K562 (cell line): ENCODE data around the gene NLGN2. TPM values are rescaled to one million over a fixed set of nuclear protein-coding genes. Genes with fewer than 3 reads are reported as not detected.

Source experiments
- CBX3 ChIP-seq, 2 experiments: IDR thresholded peaks; 1 replicate in 1 of 2; 2 replicates in 1 of 2; pipeline ENCODE4 v1.6.1; 2012; ENCODE audit warnings: inconsistent platforms in 2 of 2, low read length in 2 of 2, borderline replicate concordance in 1 of 2, control low read depth in 1 of 2
- CXXC5 ChIP-seq: fragments of 250-450 bp; sonication (Bioruptor Pico); IDR thresholded peaks from 2 replicates; pipeline ENCODE4 v1.8.0; 2022; ENCODE audit warnings: inconsistent platforms, mild to moderate bottlenecking, moderate library complexity
- EGR1 ChIP-seq: fragments of 450-650 bp; conservative IDR thresholded peaks from 2 replicates; pipeline ENCODE4 v1.6.1; 2017; ENCODE audit warnings: mild to moderate bottlenecking
- KDM1A ChIP-seq, 2 experiments: fragments of 450-650 bp; IDR thresholded peaks; 2 replicates each; pipeline ENCODE4 v1.6.1; 2016; ENCODE audit warnings: mild to moderate bottlenecking in 2 of 2
- MCM5 ChIP-seq: fragments of 450-650 bp; IDR thresholded peaks from 2 replicates; pipeline ENCODE4 v1.6.1; 2016; ENCODE audit warnings: low read depth
- MIER1 ChIP-seq: fragments of 450-650 bp; IDR thresholded peaks from 2 replicates; pipeline ENCODE4 v1.6.1; 2016; ENCODE audit warnings: antibody characterized with exemption, mild to moderate bottlenecking, low read depth
- MYC ChIP-seq, 2 experiments: fragments of 250-450 bp in 1 of 2; sonication (Bioruptor Pico) in 1 of 2; IDR thresholded peaks; 2 replicates each; pipeline versions ENCODE4 v1.5.1 to v1.6.1; 2012 to 2021; ENCODE audit warnings: low read depth in 2 of 2, borderline replicate concordance in 1 of 2, improper control_type of control experiment in 1 of 2, low read length in 1 of 2, mild to moderate bottlenecking in 1 of 2, moderate library complexity in 1 of 2
- NCOA6 ChIP-seq: fragments of 450-650 bp; IDR thresholded peaks from 2 replicates; pipeline ENCODE4 v1.6.1; 2017; ENCODE audit warnings: mild to moderate bottlenecking
- PHF21A ChIP-seq: fragments of 450-650 bp; IDR thresholded peaks from 2 replicates; pipeline ENCODE4 v1.6.1; 2017; ENCODE audit warnings: low read depth, borderline replicate concordance
- PKNOX1 ChIP-seq: fragments of 450-650 bp; IDR thresholded peaks from 2 replicates; pipeline ENCODE4 v1.6.1; 2016
- POLR2G ChIP-seq: fragments of 200-400 bp; formaldehyde crosslinking; IDR thresholded peaks from 2 replicates; pipeline ENCODE4 v1.6.1; 2017; ENCODE audit warnings: low read depth, mild to moderate bottlenecking, antibody characterized with exemption, low read length, moderate library complexity
- SMAD4 ChIP-seq: fragments of 250-450 bp; sonication (Bioruptor Pico); conservative IDR thresholded peaks from 2 replicates; pipeline ENCODE4 v1.8.0; 2021; ENCODE audit warnings: inconsistent platforms, mild to moderate bottlenecking, moderate library complexity
- SREBF2 ChIP-seq: sonication (generic); formaldehyde crosslinking; IDR thresholded peaks from 2 replicates; pipeline ENCODE4 v1.4.0; 2020; ENCODE audit warnings: mild to moderate bottlenecking, missing genetic modification reagents
- ZEB2 ChIP-seq: fragments of 450-650 bp; IDR thresholded peaks from 2 replicates; pipeline ENCODE4 v1.6.1; 2016
- ZNF431 ChIP-seq: sonication (generic); formaldehyde crosslinking; IDR thresholded peaks from 2 replicates; pipeline ENCODE4 v1.8.0; 2022; ENCODE audit warnings: mild to moderate bottlenecking, missing genetic modification reagents
- ZNF561 ChIP-seq: fragments of 450-650 bp; formaldehyde crosslinking; conservative IDR thresholded peaks from 2 replicates; pipeline ENCODE4 v1.4.0; 2020; ENCODE audit warnings: mild to moderate bottlenecking, moderate library complexity
- polyA plus RNA-seq, 8 experiments: library from polyadenylated mRNA; depleted of rRNA in 4 of 8; stranded (reverse) in 5 of 8; unstranded in 3 of 8; fragments of >200 nt; fragmentation: Nextera tagmentation in 2 of 8; fragmentation: Illumina TruSeq in 1 of 8; extraction: Ambion mirVana in 2 of 8; extraction: Trizol in 1 of 8; gene quantifications; 2 replicates each; pipeline versions ENCODE4 v1.2.1 to v1.2.3, GENCODE V29; 2011 to 2014; ENCODE audit warnings: inconsistent platforms in 1 of 8, missing spikeins in 1 of 8
- total RNA-seq, 7 experiments: library from RNA; depleted of rRNA in 6 of 7; stranded (reverse); fragments of >200 nt in 6 of 7; fragmentation: Illumina TruSeq in 2 of 7; extraction: Trizol in 2 of 7; gene quantifications; 2 replicates each; pipeline versions ENCODE4 v1.2.1 to v1.2.3, GENCODE V29; 2011 to 2021; ENCODE audit warnings: low replicate concordance in 1 of 7
- TF ChIP-seq, protein P1 (sequence below): fragments of 450-650 bp; IDR thresholded peaks from 2 replicates; pipeline ENCODE4 v1.6.1; 2018; ENCODE audit not compliant: partially characterized antibody
- TF ChIP-seq, protein P2 (sequence below): sonication (generic); formaldehyde crosslinking; IDR thresholded peaks from 2 replicates; pipeline ENCODE4 v1.8.0; 2022; ENCODE audit warnings: mild to moderate bottlenecking, missing genetic modification reagents
- TF ChIP-seq, protein P3 (sequence below): fragments of 250-450 bp; sonication (Bioruptor Pico); IDR thresholded peaks from 2 replicates; pipeline ENCODE4 v1.8.0; 2021; ENCODE audit warnings: moderate library complexity, mild to moderate bottlenecking, inconsistent platforms

NLGN2 gene
- total and polyA plus RNA-seq, 9 of the 15 experiments (the other 6 are each of a cell fraction or from before 2014, with no cell fraction given): 0.11 to 7.8 (median 0.77) TPM

DNA sequence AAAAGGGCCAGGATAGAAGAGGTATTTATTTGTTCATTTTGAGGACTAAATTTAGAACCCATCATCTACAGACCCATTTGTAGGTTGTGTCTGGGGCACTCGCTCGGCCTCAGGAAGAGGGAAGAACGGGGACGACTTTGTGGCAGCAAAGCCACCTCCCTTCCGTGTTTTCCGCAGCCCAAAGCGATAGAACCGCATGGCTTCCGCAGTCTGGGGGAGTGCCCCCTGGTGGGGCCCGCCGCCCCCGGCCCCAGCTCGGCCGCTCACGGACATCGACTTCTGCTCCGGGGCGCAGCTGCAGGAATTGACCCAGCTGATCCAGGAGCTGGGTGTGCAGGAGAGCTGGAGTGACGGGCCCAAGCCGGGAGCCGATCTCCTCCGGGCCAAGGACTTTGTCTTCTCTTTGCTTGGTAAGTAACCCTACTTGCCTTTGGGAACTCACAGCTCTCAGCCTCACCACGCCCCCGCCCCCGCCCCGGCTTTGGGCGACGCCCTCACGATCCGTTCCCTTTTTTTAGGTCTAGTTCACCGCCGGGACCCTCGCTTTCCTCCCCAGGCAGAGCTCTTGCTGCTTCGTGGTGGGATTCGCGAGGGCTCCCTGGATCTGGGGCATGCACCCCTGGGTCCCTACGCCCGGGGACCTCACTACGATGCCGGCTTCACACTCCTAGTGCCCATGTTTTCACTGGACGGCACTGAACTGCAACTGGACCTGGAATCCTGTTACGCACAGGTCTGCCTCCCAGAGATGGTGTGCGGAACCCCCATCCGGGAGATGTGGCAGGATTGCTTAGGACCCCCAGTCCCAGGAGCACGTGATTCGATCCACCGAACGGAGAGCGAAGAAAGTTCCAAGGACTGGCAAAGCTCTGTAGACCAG is 28.3 kb downstream of the NLGN2 start (continued):
- TF ChIP-seq, protein P1, sequence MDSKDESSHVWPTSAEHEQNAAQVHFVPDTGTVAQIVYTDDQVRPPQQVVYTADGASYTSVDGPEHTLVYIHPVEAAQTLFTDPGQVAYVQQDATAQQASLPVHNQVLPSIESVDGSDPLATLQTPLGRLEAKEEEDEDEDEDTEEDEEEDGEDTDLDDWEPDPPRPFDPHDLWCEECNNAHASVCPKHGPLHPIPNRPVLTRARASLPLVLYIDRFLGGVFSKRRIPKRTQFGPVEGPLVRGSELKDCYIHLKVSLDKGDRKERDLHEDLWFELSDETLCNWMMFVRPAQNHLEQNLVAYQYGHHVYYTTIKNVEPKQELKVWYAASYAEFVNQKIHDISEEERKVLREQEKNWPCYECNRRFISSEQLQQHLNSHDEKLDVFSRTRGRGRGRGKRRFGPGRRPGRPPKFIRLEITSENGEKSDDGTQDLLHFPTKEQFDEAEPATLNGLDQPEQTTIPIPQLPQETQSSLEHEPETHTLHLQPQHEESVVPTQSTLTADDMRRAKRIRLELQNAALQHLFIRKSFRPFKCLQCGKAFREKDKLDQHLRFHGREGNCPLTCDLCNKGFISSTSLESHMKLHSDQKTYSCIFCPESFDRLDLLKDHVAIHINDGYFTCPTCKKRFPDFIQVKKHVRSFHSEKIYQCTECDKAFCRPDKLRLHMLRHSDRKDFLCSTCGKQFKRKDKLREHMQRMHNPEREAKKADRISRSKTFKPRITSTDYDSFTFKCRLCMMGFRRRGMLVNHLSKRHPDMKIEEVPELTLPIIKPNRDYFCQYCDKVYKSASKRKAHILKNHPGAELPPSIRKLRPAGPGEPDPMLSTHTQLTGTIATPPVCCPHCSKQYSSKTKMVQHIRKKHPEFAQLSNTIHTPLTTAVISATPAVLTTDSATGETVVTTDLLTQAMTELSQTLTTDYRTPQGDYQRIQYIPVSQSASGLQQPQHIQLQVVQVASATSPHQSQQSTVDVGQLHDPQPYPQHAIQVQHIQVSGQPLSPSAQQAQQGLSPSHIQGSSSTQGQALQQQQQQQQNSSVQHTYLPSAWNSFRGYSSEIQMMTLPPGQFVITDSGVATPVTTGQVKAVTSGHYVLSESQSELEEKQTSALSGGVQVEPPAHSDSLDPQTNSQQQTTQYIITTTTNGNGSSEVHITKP: peak; percentile 61
- TF ChIP-seq PKNOX1 (0 out of 2 replicates have a peak, but pooled peaks have one; percentile 11), POLR2G (peak; percentile 77), SREBF2 (CRISPR knock-in tag) (no peak), ZNF561 (CRISPR knock-in tag) (no peak), ZEB2 (no peak), PHF21A (no peak), CBX3 (IDR thresholded peaks at IDR 0.05; ENCODE audit: borderline replicate concordance in 1 of 2, low read length in 2 of 2) (no peak), EGR1 (peak; percentile 80), SMAD4 (CRISPR knock-in tag) (0 out of 2 replicates have a peak, but pooled peaks have one; percentile 28), MYC (IDR thresholded peaks at IDR 0.05; ENCODE audit: low read depth, low read length) (peak; percentile 89), MYC (CRISPR knock-in tag; IDR thresholded peaks at IDR 0.05; ENCODE audit: borderline replicate concordance, low read depth) (no peak), CXXC5 (CRISPR knock-in tag) (peak; percentile 23; the same call in 1 of the 2 replicates), MCM5 (no peak), NCOA6 (no peak), ZNF431 (CRISPR knock-in tag) (no peak), KDM1A (IDR thresholded peaks at IDR 0.05) (no peak), MIER1 (no peak)
- TF ChIP-seq, protein P2, sequence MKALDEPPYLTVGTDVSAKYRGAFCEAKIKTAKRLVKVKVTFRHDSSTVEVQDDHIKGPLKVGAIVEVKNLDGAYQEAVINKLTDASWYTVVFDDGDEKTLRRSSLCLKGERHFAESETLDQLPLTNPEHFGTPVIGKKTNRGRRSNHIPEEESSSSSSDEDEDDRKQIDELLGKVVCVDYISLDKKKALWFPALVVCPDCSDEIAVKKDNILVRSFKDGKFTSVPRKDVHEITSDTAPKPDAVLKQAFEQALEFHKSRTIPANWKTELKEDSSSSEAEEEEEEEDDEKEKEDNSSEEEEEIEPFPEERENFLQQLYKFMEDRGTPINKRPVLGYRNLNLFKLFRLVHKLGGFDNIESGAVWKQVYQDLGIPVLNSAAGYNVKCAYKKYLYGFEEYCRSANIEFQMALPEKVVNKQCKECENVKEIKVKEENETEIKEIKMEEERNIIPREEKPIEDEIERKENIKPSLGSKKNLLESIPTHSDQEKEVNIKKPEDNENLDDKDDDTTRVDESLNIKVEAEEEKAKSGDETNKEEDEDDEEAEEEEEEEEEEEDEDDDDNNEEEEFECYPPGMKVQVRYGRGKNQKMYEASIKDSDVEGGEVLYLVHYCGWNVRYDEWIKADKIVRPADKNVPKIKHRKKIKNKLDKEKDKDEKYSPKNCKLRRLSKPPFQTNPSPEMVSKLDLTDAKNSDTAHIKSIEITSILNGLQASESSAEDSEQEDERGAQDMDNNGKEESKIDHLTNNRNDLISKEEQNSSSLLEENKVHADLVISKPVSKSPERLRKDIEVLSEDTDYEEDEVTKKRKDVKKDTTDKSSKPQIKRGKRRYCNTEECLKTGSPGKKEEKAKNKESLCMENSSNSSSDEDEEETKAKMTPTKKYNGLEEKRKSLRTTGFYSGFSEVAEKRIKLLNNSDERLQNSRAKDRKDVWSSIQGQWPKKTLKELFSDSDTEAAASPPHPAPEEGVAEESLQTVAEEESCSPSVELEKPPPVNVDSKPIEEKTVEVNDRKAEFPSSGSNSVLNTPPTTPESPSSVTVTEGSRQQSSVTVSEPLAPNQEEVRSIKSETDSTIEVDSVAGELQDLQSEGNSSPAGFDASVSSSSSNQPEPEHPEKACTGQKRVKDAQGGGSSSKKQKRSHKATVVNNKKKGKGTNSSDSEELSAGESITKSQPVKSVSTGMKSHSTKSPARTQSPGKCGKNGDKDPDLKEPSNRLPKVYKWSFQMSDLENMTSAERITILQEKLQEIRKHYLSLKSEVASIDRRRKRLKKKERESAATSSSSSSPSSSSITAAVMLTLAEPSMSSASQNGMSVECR (CRISPR knock-in tag): 0 out of 2 replicates have a peak, but pooled peaks have one; percentile 18
- TF ChIP-seq, protein P3, sequence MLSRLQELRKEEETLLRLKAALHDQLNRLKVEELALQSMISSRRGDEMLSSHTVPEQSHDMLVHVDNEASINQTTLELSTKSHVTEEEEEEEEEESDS (CRISPR knock-in tag): no peak
